Measurements from ENCODE around the gene SPATA19.
A peak's percentile ranks its signal among the peaks of the same experiment; 100 is the strongest.

The SPATA19 gene

DNA sequence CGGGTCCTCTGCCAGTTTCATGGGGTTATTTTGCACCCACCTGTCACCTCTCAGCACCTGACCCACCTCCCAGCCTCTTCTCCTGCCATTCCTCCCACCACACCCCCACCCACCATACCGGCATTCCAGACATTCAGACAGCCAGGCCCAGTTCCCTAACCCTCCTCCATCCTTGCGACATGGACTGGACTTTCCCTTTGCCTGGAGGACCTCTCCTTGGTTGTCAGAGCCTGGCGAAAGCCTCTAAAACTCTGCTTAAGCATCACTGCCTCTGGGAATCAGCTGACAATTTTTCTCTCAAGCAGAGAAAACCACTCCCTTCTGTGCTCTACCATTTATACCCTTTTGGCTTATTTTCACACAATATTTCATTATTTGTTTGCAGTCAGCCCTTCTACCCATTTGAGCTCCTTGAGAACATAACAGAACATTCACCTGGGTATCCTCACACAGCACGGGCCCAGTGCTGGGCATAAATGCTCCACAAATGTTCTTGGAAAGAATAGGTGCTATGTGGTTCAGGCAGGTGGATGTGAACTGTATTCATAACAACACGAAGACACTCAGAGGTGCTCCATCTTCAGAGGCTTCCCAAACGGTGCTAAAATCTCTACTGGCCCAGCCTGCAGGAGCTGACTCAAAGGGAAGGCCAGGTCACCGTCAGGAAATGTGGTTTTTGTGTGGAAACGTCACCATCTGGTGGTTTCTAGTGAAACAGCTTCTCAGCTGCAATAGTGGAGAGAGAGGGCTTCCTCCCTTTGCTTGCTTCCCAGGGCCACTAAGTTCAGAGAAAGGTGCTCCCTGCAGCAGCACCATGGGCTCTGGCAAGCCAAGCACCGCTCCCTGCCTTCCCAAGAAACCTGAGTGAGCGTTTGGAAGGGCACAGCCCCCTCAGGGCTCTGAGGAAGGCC lies 10.4 kb downstream of the SPATA19 start:
- DNase-seq = peak; percentile 18

DNA sequence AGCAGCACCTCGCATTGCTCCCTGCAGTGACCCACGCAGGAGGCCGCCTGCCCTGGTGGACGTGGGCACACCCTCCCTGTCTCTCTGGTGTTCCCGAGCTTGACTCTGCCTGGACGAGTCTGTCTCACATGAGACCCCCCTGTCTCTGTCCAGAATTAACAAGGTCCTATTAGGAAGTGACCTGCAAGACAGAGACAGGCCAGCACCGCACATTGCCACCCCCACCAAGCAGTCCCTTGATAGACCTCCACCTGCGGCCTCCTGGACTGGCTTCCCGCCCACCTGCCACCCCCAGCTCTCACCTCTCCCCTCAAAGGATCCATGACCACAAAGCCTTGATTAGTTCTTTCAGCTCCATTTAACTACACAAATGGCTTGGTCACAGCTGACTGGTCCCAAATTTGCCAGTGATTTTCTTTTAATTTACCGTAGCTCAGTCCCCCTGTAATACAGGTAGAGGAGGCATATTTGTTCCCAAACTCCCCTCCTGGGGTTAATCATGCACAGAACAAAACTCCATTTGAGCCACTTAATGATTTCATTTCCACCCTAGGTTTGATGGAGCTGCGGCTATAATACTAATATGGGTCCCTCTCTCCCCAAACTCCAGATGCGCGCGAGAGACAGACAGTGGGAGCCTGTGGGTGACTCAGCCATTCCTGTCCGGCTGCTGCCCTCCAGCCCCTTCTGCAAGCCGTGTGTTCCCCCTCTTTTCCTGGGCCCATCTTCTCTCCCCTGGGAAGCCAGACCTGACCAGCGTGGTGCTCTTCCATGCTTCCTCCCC lies 11.2 kb downstream of the SPATA19 start:
- DNase-seq = no peak

DNA sequence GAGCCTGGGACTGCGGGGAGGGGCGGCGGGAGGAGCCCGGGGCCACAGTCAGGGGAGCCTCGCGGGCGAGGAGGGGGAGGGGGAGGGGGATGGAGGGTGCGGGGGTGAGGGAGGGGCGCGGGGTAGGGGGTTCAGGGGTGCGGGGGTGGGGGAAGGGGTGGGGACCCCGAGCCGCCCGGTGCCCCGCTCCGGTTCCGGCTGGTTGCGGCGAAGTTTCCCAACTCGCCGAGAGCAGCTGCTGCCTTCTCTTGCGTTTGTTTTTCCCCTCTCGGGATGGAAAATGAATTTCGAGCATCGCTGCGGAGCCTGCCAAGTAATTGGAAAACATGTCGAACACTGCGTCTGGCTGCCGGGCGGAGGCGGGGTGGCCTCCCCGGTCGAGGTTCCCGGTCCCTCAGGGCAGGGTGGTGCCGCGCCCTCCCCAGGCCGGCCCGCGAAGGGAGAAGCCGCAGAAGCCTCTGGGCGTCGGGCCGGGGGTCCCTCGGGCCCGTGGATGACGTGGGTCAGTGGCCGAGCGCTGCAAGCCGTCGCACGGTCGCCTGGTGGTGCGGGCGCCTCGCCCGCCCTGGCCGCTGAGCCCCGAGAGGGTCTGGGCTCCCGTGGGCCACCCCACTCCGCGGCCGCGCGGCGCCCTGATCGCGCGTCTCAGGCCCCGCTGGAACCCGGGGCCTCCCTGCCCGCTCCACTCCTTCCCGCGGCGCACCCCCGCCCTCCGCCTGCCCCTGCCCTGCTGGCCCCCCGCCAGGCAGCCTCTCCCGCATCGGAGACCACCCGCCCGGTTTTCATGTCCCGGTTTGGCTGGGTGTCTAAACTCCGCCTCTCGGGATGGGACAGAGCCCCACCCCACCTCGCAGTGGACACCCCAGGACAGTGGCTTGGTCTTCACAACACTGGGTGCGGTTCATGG lies 12.1 kb downstream of the SPATA19 start:
- no peak for DNase-seq

DNA sequence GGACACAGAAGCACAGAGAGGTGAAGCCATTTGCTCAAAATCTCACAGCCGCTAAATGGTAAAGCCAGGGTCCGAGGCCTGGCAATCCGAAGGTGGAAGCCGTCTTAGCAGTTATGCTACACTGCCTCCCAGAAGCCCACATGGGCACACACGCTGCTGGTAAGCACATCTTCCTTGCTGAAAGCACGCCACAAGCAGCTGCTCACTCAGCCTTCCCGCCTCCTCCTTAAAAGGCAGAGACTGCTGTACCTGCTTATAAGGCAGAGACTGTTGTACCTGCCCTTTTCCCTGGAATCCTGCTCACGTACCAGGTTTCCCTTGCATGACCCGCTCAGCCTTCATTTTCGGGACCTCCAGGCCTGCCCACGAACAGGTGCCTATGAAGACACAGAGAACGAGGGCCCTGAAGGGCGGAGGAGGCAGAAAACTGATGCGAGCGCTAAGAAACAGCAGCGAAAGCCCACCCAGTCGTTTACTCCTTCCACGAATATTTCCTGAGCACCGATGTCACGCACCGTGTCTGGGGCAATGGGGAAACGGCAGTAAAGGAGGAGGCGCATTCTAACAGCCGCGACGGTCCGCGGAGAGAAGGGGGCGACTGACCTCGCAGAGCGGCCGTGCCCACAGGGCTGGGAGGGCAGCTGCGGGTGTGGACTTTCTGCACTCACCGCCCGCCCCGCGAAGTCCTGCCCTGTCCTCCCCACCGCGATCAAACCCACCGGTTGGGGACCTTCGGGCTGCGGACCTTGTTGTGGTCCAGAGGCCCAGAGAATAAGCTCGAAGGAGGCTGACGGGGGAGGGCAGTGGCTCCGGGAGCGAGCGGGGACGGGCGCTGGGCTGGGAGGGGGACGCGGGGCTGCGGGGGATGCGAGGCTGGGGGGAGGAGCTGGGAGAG lies 13.0 kb downstream of the SPATA19 start:
- DNase-seq = no peak

DNA sequence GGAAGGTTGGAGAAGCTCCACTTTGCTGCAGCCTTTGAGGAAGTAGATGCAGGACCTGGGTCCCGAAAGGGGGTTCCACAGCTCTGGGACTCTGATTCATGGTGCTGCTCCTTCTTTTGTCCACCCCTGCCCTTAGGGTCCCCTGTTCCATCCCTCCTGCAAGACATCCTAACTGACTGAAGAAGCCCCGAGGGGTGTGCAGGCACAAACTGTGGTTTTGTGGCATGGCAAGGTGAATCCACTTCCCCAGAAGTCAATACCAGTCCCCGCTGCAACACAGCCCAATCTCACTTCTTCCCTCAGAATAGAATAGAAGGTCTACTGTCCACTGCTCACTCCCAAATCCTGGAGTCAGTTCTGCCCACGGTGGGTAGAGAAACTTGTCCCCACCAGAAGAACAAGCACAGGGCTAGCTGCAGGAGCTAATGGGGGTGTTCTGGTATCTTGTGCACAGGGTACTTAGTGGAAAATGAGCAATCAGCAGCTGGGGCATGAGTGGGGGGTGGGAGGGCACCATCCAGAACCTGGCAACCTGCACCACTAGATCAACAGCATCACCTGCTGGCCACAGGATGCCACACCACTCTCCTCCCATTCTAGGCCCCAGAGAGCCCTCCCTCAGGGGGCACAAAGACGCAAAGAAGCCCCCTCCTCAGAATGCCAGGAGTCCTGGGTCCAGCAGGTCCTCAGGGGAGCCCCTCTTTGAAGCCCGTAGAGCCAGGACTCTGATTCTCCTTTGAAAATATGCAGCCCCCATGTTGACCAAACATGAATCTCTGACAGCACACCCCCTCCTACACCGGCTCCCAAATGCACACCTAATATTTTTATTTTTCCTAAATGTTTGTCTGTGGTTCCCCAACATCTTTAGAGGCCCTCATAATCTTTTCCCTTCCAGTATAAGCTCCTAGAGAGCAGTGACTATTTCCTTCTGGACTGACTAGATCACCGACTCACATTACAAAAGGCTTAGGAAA lies 14.1 kb downstream of the SPATA19 start:
- no peak for DNase-seq

DNA sequence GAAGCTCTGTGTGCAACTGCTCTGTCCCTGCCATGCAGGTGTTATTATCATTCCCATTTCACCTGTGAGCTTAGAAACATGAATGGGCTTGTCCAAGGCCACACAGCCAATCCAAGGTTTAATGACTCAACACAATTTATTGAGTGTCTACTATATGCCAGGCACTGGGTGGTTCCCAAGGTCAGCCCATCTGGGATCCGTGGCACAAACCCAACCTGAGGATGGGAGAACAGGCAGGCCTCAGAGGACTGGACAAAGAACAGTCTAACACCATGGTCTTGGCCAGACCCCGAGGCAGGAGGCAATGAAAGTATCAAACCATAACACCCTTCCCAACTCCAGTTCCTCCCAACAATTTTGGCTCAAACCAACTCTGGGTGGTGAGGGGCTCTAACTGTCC lies 15.7 kb downstream of the SPATA19 start:
- DNase-seq = no peak

DNA sequence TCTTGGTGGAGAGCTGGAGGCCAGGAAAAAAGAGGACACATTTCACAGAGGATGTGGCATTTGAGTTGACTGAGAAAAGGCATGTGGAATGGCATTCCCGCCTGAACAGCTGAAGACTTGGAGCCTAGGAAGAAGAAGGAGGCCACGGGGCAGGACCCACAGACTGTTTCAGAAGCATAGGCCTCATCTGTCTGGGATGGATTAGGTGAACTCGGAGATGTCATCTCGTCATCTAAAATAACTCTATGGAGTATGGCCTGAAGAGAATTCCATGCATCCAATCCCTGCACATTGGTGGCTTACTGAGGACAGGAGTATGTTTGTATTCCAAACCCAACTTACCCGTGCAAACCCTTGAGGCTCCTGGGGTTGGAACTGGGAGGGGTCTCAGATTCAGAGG lies 16.4 kb downstream of the SPATA19 start:
- DNase-seq = no peak

DNA sequence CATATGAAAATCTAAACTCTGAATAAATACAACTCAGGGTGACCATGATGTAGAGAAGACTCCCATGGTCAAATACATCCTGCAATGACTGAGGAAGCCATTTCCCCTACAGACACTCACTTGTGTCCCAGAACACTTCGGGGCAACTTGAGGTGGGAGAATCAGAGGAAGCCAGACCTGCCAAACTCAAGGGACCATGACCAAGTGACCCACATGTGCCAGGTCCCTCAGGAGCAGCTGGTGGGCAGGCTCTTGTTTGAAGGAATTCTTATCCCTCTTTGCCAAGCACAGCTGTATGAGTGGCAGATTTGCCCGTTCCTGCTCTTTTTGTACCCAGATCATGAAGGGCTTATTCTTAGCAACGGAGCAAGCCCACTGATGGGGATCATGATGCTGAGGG lies 17.8 kb downstream of the SPATA19 start:
- no peak for DNase-seq

DNA sequence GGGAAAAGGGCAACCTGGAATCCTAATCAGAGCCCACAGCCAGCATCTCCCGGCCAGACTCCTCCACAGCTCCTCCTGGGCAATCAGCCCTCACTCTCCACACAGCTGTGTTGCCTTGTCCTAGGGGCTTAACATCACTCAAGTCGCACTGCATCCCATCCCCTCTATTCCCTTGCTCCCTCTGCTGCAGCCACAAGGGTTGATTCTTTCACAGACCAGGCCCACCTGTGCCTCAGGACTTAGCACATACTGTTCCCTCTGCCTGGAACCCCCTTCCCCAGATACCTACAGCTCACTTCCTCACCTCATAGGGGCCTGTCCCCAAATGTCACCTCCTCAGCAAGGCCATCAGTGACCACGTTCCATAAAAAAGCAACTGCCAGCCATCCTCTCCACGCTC lies 18.4 kb downstream of the SPATA19 start:
- no peak for DNase-seq

DNA sequence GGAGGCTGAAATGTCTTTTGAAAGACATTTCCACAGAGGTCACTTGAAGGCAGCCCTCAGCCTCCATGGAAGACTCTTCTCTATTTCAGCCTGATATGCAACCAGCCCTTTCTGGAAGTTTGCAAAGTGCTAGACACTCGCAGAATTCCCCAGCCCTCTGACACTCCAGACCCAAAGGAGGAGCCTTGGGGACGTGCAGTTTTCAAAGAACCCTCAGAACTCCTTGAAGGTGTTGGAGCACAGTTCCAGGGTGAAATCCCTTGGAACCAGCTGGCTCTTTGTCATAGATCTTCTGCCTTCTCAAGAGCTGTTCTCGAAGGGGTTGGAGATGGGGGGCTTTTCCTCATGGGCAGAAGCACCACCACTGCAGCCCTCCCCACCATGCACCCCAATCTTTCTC lies 19.6 kb downstream of the SPATA19 start:
- DNase-seq = no peak

DNA sequence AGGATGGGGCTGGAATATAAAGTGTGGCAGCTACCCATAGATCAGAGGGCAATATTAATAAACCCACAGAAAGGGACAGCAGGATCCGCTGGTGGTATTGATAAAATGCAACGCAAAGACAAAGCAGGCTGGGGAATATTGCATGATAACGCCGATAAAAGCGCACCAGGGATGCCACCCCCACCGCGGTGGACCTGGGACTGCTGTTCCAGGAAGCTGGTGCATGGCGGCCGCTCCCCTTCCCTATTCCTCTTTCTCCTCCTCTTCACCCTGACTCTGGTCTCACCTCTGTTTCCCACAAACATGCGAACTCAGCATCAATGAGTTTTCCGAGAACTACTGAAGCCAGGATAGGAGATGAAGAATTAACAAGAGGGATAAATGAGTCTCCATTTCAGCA lies 20.2 kb downstream of the SPATA19 start:
- DNase-seq = no peak

DNA sequence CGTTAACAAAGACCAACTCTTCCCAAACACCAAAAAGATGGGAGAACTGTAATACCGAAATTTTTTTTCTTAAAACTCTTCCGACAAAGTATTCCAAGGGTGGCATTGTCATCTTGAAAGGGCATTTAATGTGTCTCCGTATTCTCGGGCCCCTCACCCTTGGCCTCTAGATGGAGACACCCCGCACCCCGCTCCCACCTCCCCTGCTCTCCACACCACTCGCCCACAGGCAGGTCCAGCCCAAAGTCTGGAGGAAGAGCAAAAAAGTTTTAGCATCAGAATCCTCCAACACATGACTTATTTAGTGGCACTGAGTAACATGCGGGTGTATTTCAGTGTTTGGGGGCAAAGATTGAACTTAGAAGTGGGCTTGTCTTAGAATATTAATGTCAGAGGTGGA lies 20.7 kb downstream of the SPATA19 start:
- no peak for DNase-seq

DNA sequence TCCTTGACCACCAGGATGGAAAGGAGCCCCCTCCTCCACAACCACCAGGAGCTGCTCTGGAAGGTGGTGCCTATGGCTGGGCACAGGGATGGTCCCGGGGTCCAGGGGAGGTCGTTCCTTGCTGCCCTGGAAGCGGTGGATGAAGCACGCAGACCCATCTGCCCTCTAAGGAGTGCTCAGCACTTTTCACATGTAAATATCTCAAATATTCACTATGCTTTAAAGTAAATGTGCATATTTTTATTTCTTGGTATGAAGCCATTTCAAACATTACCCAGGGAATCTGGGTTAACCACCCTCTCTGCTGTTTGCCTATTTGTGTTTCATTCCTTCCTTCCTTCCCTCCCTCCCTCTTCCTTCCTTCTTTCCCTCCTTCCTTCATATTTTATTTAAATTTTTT lies 21.7 kb downstream of the SPATA19 start:
- DNase-seq = no peak

DNA sequence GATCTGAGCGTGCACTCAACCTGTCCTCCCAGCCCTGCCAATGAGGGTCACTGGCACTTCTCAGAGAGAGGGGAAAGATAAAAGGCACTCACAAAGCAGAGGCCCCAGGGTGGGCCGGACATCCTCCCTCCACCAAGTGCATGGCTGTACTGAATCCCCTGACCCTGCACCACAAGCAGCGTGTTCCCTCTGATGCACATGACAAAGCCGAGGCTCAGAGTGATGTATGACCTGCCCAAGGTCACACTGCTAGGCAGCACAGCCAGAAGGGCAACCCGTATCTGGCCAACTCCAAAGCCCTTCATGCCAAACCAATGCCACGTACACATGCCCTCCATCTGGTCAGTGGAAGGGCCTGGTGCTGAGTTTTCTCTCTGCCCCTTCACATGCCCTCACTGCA lies 22.1 kb downstream of the SPATA19 start:
- DNase-seq = no peak

DNA sequence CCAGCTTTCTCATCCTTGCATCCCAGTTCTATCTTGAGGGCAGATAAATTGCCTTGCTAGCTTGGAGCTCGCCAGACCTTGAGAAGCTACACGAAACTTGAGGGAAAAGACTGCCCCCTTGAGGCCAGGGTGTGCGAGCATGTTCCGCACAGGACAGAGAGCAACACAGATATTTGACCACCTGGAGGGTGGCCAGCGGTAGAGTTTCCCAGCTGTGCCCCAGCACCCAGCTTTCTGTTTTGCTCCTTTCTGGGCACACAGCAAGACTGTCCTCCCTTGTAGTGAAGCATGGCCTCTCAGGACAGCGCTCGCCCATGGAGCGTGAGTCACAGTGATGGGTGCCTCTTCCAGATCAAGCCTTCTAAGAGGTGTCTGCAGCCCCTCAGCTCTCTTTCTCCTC lies 23.5 kb downstream of the SPATA19 start:
- peak; percentile 46 for DNase-seq

DNA sequence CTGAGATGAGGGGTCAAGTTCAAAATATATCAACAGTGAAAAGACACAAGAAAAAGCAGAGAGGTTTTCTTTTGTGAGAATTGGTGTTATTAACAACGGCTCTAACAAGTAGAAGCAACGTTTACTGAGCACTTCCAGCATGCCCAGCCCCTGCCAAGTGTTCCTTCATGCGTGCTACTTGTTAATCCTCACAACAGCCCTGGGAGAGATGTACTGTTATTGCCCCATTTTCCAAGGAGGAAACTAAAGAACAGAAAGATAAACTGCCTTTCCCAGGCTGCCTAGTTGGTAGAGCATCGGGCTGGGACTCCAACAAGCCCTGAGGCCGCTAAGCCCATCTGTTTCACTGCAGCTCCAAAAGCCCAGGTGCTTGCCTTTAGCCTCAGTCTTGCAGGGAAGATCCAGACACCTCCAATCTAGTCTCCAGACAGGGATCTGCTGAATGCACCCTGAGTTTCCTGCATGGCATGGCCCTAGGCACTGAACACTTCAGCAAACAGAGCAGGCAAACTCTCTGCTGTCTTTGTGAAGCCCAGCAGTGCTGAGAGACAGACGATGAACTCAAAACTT lies 25.5 kb downstream of the SPATA19 start:
- DNase-seq = no peak

DNA sequence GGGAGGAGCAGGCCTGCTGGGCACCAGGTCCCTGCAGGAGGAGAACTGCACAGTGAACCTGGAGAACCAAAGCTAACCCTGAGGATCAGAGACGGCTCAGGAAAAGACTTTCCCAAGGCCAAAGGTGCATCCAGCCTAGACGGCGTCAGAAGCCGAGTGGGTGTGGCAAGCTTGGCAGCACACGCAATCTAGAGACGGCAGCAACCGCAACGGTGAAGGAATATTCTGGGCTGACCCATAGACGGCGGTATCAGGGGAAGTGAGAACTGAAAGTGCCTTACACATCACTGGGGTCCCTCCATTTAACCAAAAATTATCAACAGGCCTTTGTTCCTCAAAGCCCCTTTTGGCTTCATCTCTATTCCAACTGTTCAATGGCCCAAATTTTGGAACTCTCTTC lies 26.2 kb downstream of the SPATA19 start:
- DNase-seq = no peak

DNA sequence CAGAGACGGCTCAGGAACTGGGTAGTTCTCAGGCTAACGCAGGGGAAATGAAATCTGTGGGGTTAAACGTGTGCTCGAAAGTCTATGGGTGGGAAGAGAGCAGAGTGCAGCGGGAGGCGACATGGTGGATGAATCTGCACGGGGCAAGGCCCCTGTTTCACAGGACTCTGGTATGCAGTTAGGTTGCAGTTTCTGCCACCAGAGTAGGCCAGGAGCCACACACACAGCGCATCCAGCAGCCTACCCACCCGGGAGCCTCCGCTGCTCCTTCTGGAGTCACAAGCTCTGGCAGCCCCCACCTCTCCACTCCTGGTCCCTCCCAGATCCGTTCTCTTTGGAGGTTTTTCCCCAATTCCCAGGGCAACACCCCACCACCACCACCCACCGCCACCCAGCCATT lies 27.0 kb downstream of the SPATA19 start:
- DNase-seq = no peak

DNA sequence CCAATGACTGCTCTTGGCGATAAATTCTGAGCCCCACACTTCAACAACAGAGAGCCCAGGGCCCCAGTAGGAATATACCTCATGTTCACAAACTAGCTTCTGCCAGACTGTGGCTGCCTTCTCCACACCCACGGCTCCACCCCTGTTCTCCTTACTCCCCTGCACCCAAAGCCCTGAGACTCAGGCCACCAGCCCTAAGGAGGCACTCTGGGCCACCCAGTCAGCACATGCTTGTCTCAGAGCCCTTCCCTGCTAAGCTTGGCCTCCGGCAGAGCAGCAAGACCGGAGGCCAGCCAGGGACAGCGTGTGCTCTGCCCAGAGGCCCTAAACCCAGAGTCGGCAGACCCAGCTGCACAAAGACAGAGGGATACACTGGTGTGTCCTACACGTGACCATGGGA lies 27.9 kb downstream of the SPATA19 start:
- DNase-seq = no peak

DNA sequence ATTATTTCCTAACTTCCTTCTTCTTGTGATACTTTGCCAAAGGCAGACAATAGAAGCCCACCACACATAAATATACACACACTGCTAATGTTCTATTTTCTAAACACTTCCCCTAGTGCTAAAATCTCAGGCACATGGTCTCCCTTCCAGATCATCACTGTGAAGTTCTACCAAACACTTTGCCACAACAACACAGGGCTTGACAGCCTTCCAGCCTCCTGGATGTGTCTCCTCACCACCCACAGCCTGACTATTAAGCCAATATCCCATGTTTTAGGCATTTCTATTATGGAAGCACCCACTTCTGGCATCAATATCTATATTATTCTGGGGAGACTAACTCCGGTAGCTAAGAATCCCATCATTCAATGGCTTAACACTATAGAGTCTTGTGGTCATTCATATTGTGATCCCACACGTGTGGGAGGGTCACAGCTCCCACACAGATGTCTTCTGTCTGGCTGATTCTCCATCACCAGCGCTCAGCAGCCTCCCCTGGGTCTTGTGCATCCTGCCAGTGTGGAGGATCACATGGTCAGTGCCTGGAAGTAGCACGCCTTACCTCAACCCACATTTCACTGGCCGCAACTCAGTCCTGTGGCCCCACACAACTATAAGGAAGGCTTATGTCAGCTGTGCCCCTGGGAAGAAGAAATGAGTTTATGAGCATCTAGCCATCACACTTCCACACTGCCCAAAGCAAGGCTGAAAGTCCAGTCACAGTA lies 29.0 kb downstream of the SPATA19 start:
- DNase-seq = no peak

Measured in suppressor macrophage treated with lipopolysaccharide for 4 hours (primary cell).